HepG2 (cell line): ENCODE results near the gene ARL15. TPM values are rescaled to one million over a fixed set of nuclear protein-coding genes. Genes with fewer than 3 reads are reported as not detected.

ENCODE experiments used
- ATAC-seq: fragments of 200-7000 bp; cut with Tn5 transposase; 3 replicates; pipeline ENCODE4 v1.9.1; 2020; ENCODE audit warnings: mild to moderate bottlenecking, moderate library complexity
- BruUV-seq: library from RNA; stranded (reverse); fragments of 400-500 nt; replicated peaks from 2 replicates; lab custom pipeline; 2021; lab: Mats Ljungman, UMichigan
- CTCF ChIA-PET: fragments of 300-600 bp; formaldehyde crosslinking; extraction: SDS; loops from one replicate; lab custom pipeline; 2021; ENCODE audit warnings: low total read pairs, inconsistent platforms, low intra/inter-chr PET ratio; lab: Yijun Ruan, JAX
- POLR2A ChIA-PET: fragments of 350-600 bp; sonication (Branson Sonifier 250); formaldehyde crosslinking; loops from one replicate; lab custom pipeline; 2020; ENCODE audit warnings: antibody characterized with exemption, inconsistent platforms; lab: Yijun Ruan, JAX
- DNase-seq: peaks from one replicate; pipeline ENCODE4 v3.0.0-alpha.2; 2015; ENCODE audit warnings: low spot score
- FAIRE-seq: peaks from 3 replicates; lab custom pipeline; 2011; peaks lifted over from hg19 to GRCh38; lab: Jason Lieb, UNC
- H2AFZ ChIP-seq: one replicate; pipeline ENCODE4 v1.6.1; 2011; ENCODE audit warnings: low read length, inconsistent platforms
- H3K27ac ChIP-seq: fragments of 300-600 bp; 3 replicates; pipeline ENCODE4 v1.8.0; 2011; ENCODE audit warnings: mixed run types, mild to moderate bottlenecking, mixed read lengths, low read length, inconsistent platforms; ENCODE audit not compliant: insufficient read depth; ENCODE audit errors: extremely low read length
- H3K27me3 ChIP-seq, 2 experiments: fragments of 200-600 bp in 1 of 2; 2 replicates in 1 of 2; 3 replicates in 1 of 2; pipeline versions ENCODE4 v1.6.0 to v1.8.0; 2011; ENCODE audit warnings: low read length in 2 of 2, mild to moderate bottlenecking in 2 of 2, moderate library complexity in 2 of 2, inconsistent platforms in 1 of 2; ENCODE audit not compliant: insufficient read depth in 2 of 2, control insufficient read depth in 1 of 2
- H3K36me3 ChIP-seq, 2 experiments: fragments of 200-600 bp in 1 of 2; replicated peaks in 1 of 2; 2 replicates in 1 of 2; 3 replicates in 1 of 2; pipeline versions ENCODE4 v1.5.1 to v1.8.0; 2011; ENCODE audit warnings: low read length in 2 of 2, inconsistent platforms in 1 of 2; ENCODE audit not compliant: insufficient read depth in 2 of 2, control insufficient read depth in 1 of 2
- H3K4me1 ChIP-seq: 2 replicates; pipeline ENCODE4 v1.5.1; 2012; ENCODE audit warnings: low read length, inconsistent platforms; ENCODE audit not compliant: insufficient read depth
- H3K4me2 ChIP-seq: 2 replicates; pipeline ENCODE4 v1.6.0; 2011; ENCODE audit warnings: low read depth, low read length, inconsistent platforms
- H3K4me3 ChIP-seq, 3 experiments: fragments of 200-600 bp in 1 of 3; sonication (generic), shearing (Covaris generic) in 1 of 3; replicated peaks in 1 of 3; 2 replicates each; pipeline ENCODE4 v1.5.1; 2011 to 2016; ENCODE audit warnings: low read length in 3 of 3, inconsistent platforms in 2 of 3, low read depth in 2 of 3, mild to moderate bottlenecking in 2 of 3, control low read depth in 1 of 3, mixed read lengths in 1 of 3; ENCODE audit not compliant: insufficient read depth in 1 of 3
- H3K79me2 ChIP-seq: one replicate; pipeline ENCODE4 v1.6.1; 2011; ENCODE audit warnings: low read length, inconsistent platforms; ENCODE audit not compliant: insufficient read depth
- H3K9ac ChIP-seq: 2 replicates; pipeline ENCODE4 v1.6.0; 2011; ENCODE audit warnings: mild to moderate bottlenecking, low read depth, low read length, inconsistent platforms; ENCODE audit not compliant: insufficient read depth
- H3K9me3 ChIP-seq: 2 replicates; pipeline ENCODE4 v1.5.1; 2012; ENCODE audit warnings: mild to moderate bottlenecking, low read length
- H4K20me1 ChIP-seq: 2 replicates; pipeline ENCODE4 v1.6.0; 2011; ENCODE audit warnings: inconsistent platforms, mild to moderate bottlenecking, low read length, moderate library complexity; ENCODE audit not compliant: insufficient read depth
- ATM ChIP-seq: fragments of 450-650 bp; IDR thresholded peaks from 2 replicates; pipeline ENCODE4 v1.7.1; 2017; ENCODE audit warnings: mild to moderate bottlenecking, borderline replicate concordance
- CERS6 ChIP-seq: sonication (generic); formaldehyde crosslinking; IDR thresholded peaks from 2 replicates; pipeline ENCODE4 v1.5.0; 2020; ENCODE audit warnings: missing genetic modification reagents
- CTCF ChIP-seq: sonication (generic); formaldehyde crosslinking; IDR thresholded peaks from 2 replicates; pipeline ENCODE4 v1.5.0; 2020; ENCODE audit warnings: mild to moderate bottlenecking, missing genetic modification reagents, moderate library complexity
- ISX ChIP-seq: sonication (generic); formaldehyde crosslinking; conservative IDR thresholded peaks from 2 replicates; pipeline ENCODE4 v1.5.0; 2020; ENCODE audit warnings: missing genetic modification reagents
- MAFG ChIP-seq: sonication (generic); formaldehyde crosslinking; IDR thresholded peaks from 2 replicates; pipeline ENCODE4 v1.5.1; 2020; ENCODE audit warnings: mild to moderate bottlenecking, missing genetic modification reagents
- PLSCR1 ChIP-seq: sonication (generic); formaldehyde crosslinking; IDR thresholded peaks from 2 replicates; pipeline ENCODE4 v1.5.0; 2020; ENCODE audit warnings: missing genetic modification reagents, mild to moderate bottlenecking, borderline replicate concordance
- SSRP1 ChIP-seq: IDR thresholded peaks from 2 replicates; pipeline ENCODE4 v1.6.1; 2016; ENCODE audit warnings: control low read depth
- TAF1 ChIP-seq: sonication (generic); formaldehyde crosslinking; IDR thresholded peaks from 2 replicates; pipeline ENCODE4 v1.4.0; 2020; ENCODE audit warnings: missing genetic modification reagents
- THAP11 ChIP-seq: IDR thresholded peaks from 2 replicates; pipeline ENCODE4 v1.6.1; 2016; ENCODE audit warnings: missing biosample characterization, missing genetic modification reagents
- ZEB1 ChIP-seq: IDR thresholded peaks from 2 replicates; pipeline ENCODE4 v1.6.1; 2012; ENCODE audit warnings: mild to moderate bottlenecking, low read depth, inconsistent platforms; ENCODE audit not compliant: insufficient replicate concordance
- ZKSCAN5 ChIP-seq: sonication (generic); formaldehyde crosslinking; IDR thresholded peaks from 2 replicates; pipeline ENCODE4 v1.5.1; 2020; ENCODE audit warnings: mild to moderate bottlenecking, missing genetic modification reagents
- ZNF264 ChIP-seq: sonication (generic); formaldehyde crosslinking; IDR thresholded peaks from 2 replicates; pipeline ENCODE4 v1.4.0; 2020; ENCODE audit warnings: missing genetic modification reagents
- ZNF569 ChIP-seq: sonication (generic); formaldehyde crosslinking; IDR thresholded peaks from 2 replicates; pipeline ENCODE4 v1.5.0; 2020; ENCODE audit warnings: mild to moderate bottlenecking, missing genetic modification reagents, moderate library complexity, borderline replicate concordance
- ZSCAN20 ChIP-seq: sonication (generic); formaldehyde crosslinking; IDR thresholded peaks from 2 replicates; pipeline ENCODE4 v1.4.0; 2020; ENCODE audit warnings: missing genetic modification reagents, mild to moderate bottlenecking, borderline replicate concordance
- WGBS: methylation state at CpG from one replicate; pipeline ENCODE4 v1.1.6; 2017; ENCODE audit warnings: low lambda C conversion rate; 5-methylcytosine and 5-hydroxymethylcytosine counted together
- in situ Hi-C: cut with HindIII; loops from 2 replicates; pipeline ENCODE4 v1.10.0; 2017; ENCODE audit warnings: low pct_unique_long_range_greater_than_20kb; ENCODE audit not compliant: extremely low pct_ligation_motif_present
- intact Hi-C: fragments of 100-400 bp; cut with micrococcal nuclease; formaldehyde crosslinking; loops from one replicate; pipeline ENCODE4 v1.10.0; 2022; ENCODE audit not compliant: unreplicated experiment
- polyA plus RNA-seq, 8 experiments: library from polyadenylated mRNA; depleted of rRNA in 3 of 8; stranded (reverse) in 7 of 8; unstranded in 1 of 8; fragments of >200 nt; fragmentation: Illumina TruSeq in 4 of 8; extraction: Trizol in 4 of 8; gene quantifications; 2 replicates each; pipeline versions ENCODE4 v1.2.1 to v1.2.3, GENCODE V29; 2011 to 2016; ENCODE audit warnings: low read depth in 4 of 8, missing spikeins in 1 of 8, mixed read lengths in 1 of 8; ENCODE audit not compliant: insufficient read depth in 1 of 8
- total RNA-seq, 5 experiments: library from RNA; depleted of rRNA; stranded (reverse); fragments of >200 nt; fragmentation: Illumina TruSeq; extraction: Trizol; gene quantifications; 2 replicates each; pipeline ENCODE4 v1.2.3, GENCODE V29; 2016; ENCODE audit warnings: low read depth in 1 of 5
- TF ChIP-seq, protein P1 (sequence below): IDR thresholded peaks from 2 replicates; pipeline ENCODE4 v1.6.1; 2016

Gene ARL15
- total and polyA plus RNA-seq, 2 of the 13 experiments (the other 11 are each of a cell fraction or from before 2014, with no cell fraction given) = 2.5 to 7.7 TPM

DNA sequence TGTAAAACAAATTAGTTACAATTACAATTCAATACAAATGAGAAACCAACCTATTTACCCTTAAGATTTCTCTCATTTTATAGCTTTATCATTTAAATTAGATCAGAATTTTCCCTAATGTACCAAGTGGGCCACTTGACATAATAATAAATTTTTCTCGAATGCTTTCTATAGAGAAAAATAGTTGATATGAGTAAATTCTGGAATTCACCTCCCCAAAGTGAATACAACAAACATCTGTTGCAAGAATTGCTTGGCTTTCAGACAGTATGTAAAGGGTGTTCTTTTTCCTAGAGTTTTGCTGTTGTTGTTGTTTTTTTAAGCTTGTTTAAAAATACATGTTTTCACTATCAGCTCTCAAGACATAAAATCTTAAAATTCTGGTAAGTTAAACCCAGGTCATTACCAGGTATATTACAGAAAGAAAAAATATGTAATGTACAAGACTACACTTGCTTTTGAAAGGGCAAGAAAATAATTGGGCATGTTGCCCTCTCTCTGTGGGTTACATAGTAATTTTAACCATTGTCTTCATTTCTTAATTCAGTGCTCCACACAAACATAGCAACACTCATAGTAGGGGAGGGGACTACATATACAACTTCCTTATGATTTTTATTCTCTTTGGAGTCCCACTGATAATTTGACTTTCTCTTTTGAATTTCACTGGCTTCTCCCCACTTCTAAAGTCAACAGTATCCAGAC lies 200.6 kb downstream of the ARL15 start:
- DNase-seq (no peak), FAIRE-seq (no peak), ATAC-seq (no peak)
- TF ChIP-seq TAF1 (CRISPR knock-in tag) = no peak
- TF ChIP-seq ZNF264 (CRISPR knock-in tag) = no peak
- no peak for TF ChIP-seq ZSCAN20 (CRISPR knock-in tag)
- no peak for TF ChIP-seq ZNF569 (CRISPR knock-in tag)
- no peak for TF ChIP-seq ISX
- no peak for TF ChIP-seq ATM
- no peak for TF ChIP-seq CTCF (CRISPR knock-in tag)
- Histone ChIP-seq H3K4me1 (no peaks in the 10 kb centered on the region), H3K27ac (no peak overlapping the region), H2AFZ (no peak overlapping the region), H3K4me2 (no peak overlapping the region), H3K4me3 (no peak overlapping the region), H3K79me2 (no peaks in the 10 kb centered on the region), H4K20me1 (no peaks in the 10 kb centered on the region), H3K27me3 (no peaks in the 10 kb centered on the region), H3K9me3 (no peaks in the 10 kb centered on the region), H3K9ac (no peak overlapping the region), H3K36me3 (no peaks in the 10 kb centered on the region)
- 57% methylated on average over 1 of the region's 1 CpG for WGBS
- in situ Hi-C loops = no loop called here
- BruUV-seq = no TSS peak
- POLR2A ChIA-PET = no interaction called here
- CTCF ChIA-PET = no interaction called here
- intact Hi-C loops = no loop called here

- intact Hi-C loops (no loop called here), in situ Hi-C loops (no loop called here)
- H3K4me1 ChIP-seq = no peaks in the 10 kb centered on the region
- ChIA-PET POLR2A (no interaction called here), CTCF (no interaction called here)
- H3K9me3 ChIP-seq = no peaks in the 10 kb centered on the region
- ATAC-seq (no peak), FAIRE-seq (no peak), DNase-seq (no peak)
- WGBS = 93% methylated on average over 3 of the region's 3 CpGs
- H3K9ac ChIP-seq = no peak overlapping the region
- no peaks in the 10 kb centered on the region for H3K36me3 ChIP-seq
- H3K27ac ChIP-seq = no peak overlapping the region
- H4K20me1 ChIP-seq = no peaks in the 10 kb centered on the region
- H2AFZ ChIP-seq = no peak overlapping the region
- no TSS peak for BruUV-seq
- H3K27me3 ChIP-seq = no peaks in the 10 kb centered on the region
- no peak overlapping the region for H3K4me3 ChIP-seq
- no peak overlapping the region for H3K4me2 ChIP-seq
- no peaks in the 10 kb centered on the region for H3K79me2 ChIP-seq
- TF ChIP-seq, protein P1, sequence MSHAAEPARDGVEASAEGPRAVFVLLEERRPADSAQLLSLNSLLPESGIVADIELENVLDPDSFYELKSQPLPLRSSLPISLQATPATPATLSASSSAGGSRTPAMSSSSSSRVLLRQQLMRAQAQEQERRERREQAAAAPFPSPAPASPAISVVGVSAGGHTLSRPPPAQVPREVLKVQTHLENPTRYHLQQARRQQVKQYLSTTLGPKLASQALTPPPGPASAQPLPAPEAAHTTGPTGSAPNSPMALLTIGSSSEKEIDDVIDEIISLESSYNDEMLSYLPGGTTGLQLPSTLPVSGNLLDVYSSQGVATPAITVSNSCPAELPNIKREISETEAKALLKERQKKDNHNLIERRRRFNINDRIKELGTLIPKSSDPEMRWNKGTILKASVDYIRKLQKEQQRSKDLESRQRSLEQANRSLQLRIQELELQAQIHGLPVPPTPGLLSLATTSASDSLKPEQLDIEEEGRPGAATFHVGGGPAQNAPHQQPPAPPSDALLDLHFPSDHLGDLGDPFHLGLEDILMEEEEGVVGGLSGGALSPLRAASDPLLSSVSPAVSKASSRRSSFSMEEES (CRISPR knock-in tag) = no peak
- TF ChIP-seq ZEB1 (no peak), PLSCR1 (CRISPR knock-in tag) (no peak), CERS6 (CRISPR knock-in tag) (no peak), ZKSCAN5 (CRISPR knock-in tag) (no peak), MAFG (CRISPR knock-in tag) (no peak), SSRP1 (CRISPR knock-in tag) (no peak), THAP11 (CRISPR knock-in tag) (no peak)
These were observed 202.2 kb downstream of the ARL15 start for GRCh38 chr5:54108136-54108535.
